Vagina (tissue), 2 donors: ENCODE measurements around the gene MEX3C. TPM values are rescaled to one million over a fixed set of nuclear protein-coding genes. Genes with fewer than 3 reads are reported as not detected.

Experiments used
- DNase-seq, 2 donors: peaks; one replicate each; pipeline ENCODE4 v3.0.0-alpha.2; 2017; ENCODE audit errors: extremely low spot score in 2 of 2
- H3K27ac ChIP-seq: fragments of 200-600 bp; sonication (generic); one replicate; pipeline ENCODE4 v1.5.1; 2019
- H3K27me3 ChIP-seq: fragments of 200-600 bp; sonication (generic); one replicate; pipeline ENCODE4 v1.5.1; 2019
- H3K36me3 ChIP-seq, 2 donors: fragments of 200-600 bp; sonication (generic); one replicate each; pipeline ENCODE4 v1.5.1; 2017 to 2019
- H3K4me1 ChIP-seq: fragments of 200-600 bp; sonication (generic); one replicate; pipeline ENCODE4 v1.5.1; 2019
- H3K4me3 ChIP-seq, 2 donors: fragments of 200-600 bp; sonication (generic); 1 replicate in 1 of 2; 2 replicates in 1 of 2; pipeline ENCODE4 v1.5.1; 2016 to 2019
- H3K9me3 ChIP-seq: fragments of 200-600 bp; sonication (generic); one replicate; pipeline ENCODE4 v1.5.1; 2019
- POLR2A ChIP-seq, 2 donors: fragments of 450-650 bp; IDR thresholded peaks; one replicate each; pipeline ENCODE4 v1.6.1; 2017; ENCODE audit warnings: antibody characterized with exemption in 2 of 2, mild to moderate bottlenecking in 2 of 2, moderate library complexity in 2 of 2
- POLR2AphosphoS5 ChIP-seq, 2 donors: sonication (generic); formaldehyde crosslinking; IDR thresholded peaks; one replicate each; pipeline ENCODE4 v1.9.0; 2017; ENCODE audit warnings: antibody characterized with exemption in 2 of 2, mild to moderate bottlenecking in 2 of 2, low read depth in 1 of 2; ENCODE audit not compliant: insufficient read depth in 1 of 2
- intact Hi-C: fragments of 100-400 bp; cut with DNase I; formaldehyde crosslinking; loops from one replicate; pipeline ENCODE4 v1.15.1; 2023
- total RNA-seq: library from RNA; depleted of rRNA; stranded (reverse); fragments of >200 nt; gene quantifications from one replicate; pipeline ENCODE4 v1.2.3, GENCODE V29; 2016
- TF ChIP-seq, protein P1 (sequence below), 3 experiments: fragments of 450-650 bp in 2 of 3; fragments of 200-600 bp in 1 of 3; sonication (generic) in 1 of 3; IDR thresholded peaks; one replicate each; pipeline ENCODE4 v1.5.1; 2017 to 2019; ENCODE audit warnings: antibody characterized with exemption in 3 of 3, mild to moderate bottlenecking in 2 of 3, moderate library complexity in 2 of 3

The MEX3C gene
- total RNA-seq, 1 donor from 2014 or later: 20.4 TPM

DNA sequence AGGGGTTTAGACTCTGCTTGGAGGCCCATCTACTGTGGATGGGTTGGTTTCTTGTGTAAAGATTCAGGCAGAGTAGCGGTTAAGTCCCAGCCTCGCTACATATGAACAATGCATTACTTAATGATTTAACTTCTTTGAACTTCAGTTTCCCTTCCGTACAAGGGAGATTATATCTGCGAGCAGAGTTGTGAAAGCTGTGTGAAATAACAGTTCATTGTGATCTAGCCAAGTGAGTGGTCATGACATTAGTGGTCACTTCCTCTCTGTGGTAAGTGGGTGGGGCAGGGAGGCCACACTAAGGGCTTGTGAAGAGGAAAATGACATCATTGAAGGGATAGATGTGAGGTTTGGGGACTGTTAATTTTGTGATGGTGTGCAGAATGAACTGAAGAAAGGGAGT is 14.1 kb upstream of the MEX3C start:
- DNase-seq: no peak
- no peak overlapping the region for H3K4me3 ChIP-seq
- no peaks in the 10 kb centered on the region for H3K4me1 ChIP-seq
- no peak for TF ChIP-seq POLR2A (IDR thresholded peaks at IDR 0.05)
- TF ChIP-seq, protein P1, sequence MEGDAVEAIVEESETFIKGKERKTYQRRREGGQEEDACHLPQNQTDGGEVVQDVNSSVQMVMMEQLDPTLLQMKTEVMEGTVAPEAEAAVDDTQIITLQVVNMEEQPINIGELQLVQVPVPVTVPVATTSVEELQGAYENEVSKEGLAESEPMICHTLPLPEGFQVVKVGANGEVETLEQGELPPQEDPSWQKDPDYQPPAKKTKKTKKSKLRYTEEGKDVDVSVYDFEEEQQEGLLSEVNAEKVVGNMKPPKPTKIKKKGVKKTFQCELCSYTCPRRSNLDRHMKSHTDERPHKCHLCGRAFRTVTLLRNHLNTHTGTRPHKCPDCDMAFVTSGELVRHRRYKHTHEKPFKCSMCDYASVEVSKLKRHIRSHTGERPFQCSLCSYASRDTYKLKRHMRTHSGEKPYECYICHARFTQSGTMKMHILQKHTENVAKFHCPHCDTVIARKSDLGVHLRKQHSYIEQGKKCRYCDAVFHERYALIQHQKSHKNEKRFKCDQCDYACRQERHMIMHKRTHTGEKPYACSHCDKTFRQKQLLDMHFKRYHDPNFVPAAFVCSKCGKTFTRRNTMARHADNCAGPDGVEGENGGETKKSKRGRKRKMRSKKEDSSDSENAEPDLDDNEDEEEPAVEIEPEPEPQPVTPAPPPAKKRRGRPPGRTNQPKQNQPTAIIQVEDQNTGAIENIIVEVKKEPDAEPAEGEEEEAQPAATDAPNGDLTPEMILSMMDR (IDR thresholded peaks at IDR 0.05): no peak
- no peak for TF ChIP-seq POLR2AphosphoS5 (IDR thresholded peaks at IDR 0.05; ENCODE audit: insufficient read depth in 1 of 2, low read depth in 1 of 2)
- no peak overlapping the region for H3K27ac ChIP-seq
- intact Hi-C loops: no loop called here
- no peaks in the 10 kb centered on the region for H3K9me3 ChIP-seq
- H3K36me3 ChIP-seq: no peaks in the 10 kb centered on the region
- H3K27me3 ChIP-seq: no peaks in the 10 kb centered on the region

DNA sequence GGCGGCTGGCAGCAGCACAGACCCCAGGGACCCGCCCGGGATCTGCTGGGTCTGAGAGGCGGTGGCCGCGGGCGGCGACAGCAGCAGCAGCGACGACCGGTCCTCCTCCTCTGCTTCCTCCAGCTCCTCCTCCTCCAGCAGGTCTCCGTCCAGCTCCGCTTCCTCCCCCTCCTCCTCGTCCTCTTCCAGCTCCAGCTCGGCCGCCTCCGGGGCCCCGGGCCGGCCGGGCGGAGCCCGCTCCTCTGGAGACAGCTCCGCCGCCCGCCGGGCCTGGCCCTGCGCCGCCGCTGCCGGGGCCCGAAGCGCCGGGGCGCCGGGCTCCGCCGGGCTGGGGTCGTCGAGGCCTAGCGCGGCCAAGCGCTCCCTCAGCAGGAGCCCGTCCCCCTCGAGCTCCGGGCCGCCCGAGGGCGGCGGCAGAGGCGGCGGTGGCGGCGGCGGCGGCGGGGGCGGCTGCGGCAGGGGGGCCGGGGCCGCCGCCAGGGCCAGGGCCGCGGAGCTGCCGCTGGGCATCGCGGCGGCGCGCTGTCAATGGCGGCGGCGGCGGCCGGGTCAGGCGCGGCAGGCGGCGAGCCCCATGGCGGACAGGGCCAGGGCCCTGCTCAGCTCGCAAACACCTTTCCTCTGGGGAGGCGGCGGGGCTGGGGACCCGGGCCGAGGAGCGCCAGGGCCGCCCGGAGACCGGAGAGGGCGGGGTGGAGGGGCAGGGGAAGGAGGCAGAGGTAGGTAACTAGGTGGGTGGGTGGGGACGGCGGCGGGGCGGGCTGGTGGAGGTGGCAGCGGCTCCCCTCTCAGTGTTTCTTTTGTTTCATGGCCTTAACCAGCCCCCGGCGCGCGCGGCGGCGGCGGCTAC is 445 bp downstream of the MEX3C start:
- no peak for DNase-seq
- peak overlapping the region; percentile 93 to 99 for H3K4me3 ChIP-seq
- intact Hi-C loops: no loop called here
- H3K27me3 ChIP-seq: no peaks in the 10 kb centered on the region
- no peaks in the 10 kb centered on the region for H3K9me3 ChIP-seq
- no peaks in the 10 kb centered on the region for H3K36me3 ChIP-seq
- H3K27ac ChIP-seq: peak overlapping the region; percentile 96
- H3K4me1 ChIP-seq: peaks cover 32% of the 10 kb centered on the region
- TF ChIP-seq POLR2A (IDR thresholded peaks at IDR 0.05): peak in 1 of 2 donors; percentile 72
- TF ChIP-seq, protein P1 (IDR thresholded peaks at IDR 0.05): no peak
- TF ChIP-seq POLR2AphosphoS5 (IDR thresholded peaks at IDR 0.05; ENCODE audit: insufficient read depth in 1 of 2, low read depth in 1 of 2): no peak

DNA sequence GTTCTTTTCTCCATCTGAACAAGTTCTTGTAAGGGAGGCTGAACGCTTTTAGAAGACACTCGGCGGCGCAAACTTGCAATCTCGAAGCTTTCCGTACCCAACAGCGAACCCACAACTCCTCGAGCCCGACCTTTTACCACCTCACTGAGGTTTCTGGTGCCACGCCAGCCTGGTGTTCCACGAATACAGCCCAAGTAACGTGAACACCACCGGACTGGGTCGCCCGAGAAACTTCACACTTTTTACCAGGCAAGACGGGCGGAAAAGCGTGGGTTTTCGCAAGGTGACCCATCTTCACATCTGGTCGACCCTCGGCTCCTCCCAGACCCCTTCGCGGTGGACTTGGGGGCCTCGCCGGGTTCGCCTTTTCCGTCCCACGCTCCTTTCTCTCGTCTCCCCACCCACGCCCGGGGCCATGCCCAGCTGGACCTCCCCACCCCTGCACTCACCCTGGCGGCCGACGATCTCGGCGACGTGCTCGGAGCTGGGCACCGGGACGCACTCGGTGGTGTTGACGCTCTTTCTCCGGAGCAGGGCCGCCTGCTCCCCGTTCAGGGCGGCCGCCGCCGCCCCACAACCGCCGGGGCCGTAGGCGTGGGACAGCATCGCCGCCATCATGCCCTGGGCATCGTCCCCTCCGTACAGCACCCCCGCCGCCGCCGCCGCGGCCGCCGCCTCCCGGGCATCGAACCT is 1.2 kb downstream of the MEX3C start:
- Histone ChIP-seq H3K9me3 (no peaks in the 10 kb centered on the region), H3K27ac (peak overlapping the region; percentile 96), H3K4me1 (peaks cover 40% of the 10 kb centered on the region), H3K36me3 (no peaks in the 10 kb centered on the region), H3K4me3 (peak overlapping the region; percentile 93 to 99), H3K27me3 (no peaks in the 10 kb centered on the region)
- intact Hi-C loops: no loop called here
- DNase-seq: peak in 1 of 2 donors; percentile 89
- peak in 1 of 2 donors; percentile 52 for TF ChIP-seq POLR2AphosphoS5 (IDR thresholded peaks at IDR 0.05; ENCODE audit: insufficient read depth in 1 of 2, low read depth in 1 of 2)
- TF ChIP-seq, protein P1 (IDR thresholded peaks at IDR 0.05): no peak

DNA sequence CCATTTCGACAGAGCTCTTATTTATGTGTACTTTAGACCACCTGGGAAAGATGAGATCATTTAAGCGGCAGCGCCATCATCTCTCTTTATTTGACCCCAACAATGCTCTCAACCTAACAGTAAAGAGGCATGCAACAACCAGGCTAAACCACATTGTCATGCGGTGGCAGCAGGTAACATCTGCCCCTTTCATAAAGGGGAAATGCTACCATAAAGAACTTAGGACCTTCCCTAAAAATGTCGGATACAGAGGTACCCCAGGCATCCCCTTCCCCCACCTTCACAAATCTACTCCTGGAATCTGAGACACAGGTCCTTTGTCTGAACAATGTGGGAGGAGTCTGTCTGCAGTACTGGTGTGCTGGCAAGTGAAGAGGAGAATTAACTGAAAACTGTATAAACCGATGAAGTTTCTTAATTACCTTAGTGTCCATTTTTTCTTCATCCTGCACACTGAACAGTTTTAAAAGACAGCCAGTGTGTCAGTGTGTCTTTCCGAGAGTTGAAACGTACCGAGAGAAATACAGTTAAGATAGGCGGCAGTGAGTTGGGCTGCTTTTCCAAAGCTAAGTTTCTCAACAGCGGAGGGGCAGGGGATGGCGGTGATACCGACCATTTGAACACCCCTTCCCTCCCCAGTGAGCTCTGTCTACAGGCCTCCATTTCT is 1.9 kb downstream of the MEX3C start:
- Histone ChIP-seq H3K27me3 (no peaks in the 10 kb centered on the region), H3K4me3 (peak overlapping the region; percentile 93 to 99), H3K9me3 (no peaks in the 10 kb centered on the region), H3K4me1 (peaks cover 46% of the 10 kb centered on the region), H3K27ac (peak overlapping the region; percentile 96), H3K36me3 (no peaks in the 10 kb centered on the region)
- TF ChIP-seq POLR2AphosphoS5 (IDR thresholded peaks at IDR 0.05; ENCODE audit: insufficient read depth in 1 of 2, low read depth in 1 of 2) (peak in 1 of 2 donors; percentile 27), POLR2A (IDR thresholded peaks at IDR 0.05) (no peak)
- TF ChIP-seq, protein P1 (IDR thresholded peaks at IDR 0.05): no peak
- DNase-seq: no peak
- intact Hi-C loops: no loop called here
